OCI-LY1 (cell line): ENCODE results near the gene FBRSL1.

Experiments
- H2AFZ ChIP-seq: fragments of 200-600 bp; sonication (generic), shearing (Covaris generic); 2 replicates; pipeline ENCODE4 v1.6.0; 2014; ENCODE audit warnings: antibody characterized with exemption, mild to moderate bottlenecking, low read length
- H3F3A ChIP-seq: fragments of 200-600 bp; sonication (generic), shearing (Covaris generic); 2 replicates; pipeline ENCODE4 v1.6.0; 2014; ENCODE audit warnings: mild to moderate bottlenecking, antibody characterized with exemption, low read length, moderate library complexity; ENCODE audit not compliant: insufficient read depth
- H3K27ac ChIP-seq: fragments of 200-600 bp; sonication (generic); 2 replicates; pipeline ENCODE4 v1.5.1; 2014; ENCODE audit warnings: low read length, mixed run types, mild to moderate bottlenecking, low read depth; ENCODE audit not compliant: poor library complexity, severe bottlenecking
- H3K27me3 ChIP-seq: fragments of 200-600 bp; sonication (generic); 2 replicates; pipeline ENCODE4 v1.6.0; 2014; ENCODE audit warnings: antibody characterized with exemption, mild to moderate bottlenecking, low read length, moderate library complexity; ENCODE audit not compliant: insufficient read depth
- H3K36me3 ChIP-seq: fragments of 200-600 bp; sonication (generic); 2 replicates; pipeline ENCODE4 v1.6.1; 2014; ENCODE audit warnings: mild to moderate bottlenecking, antibody characterized with exemption, low read length, moderate library complexity, mixed read lengths; ENCODE audit not compliant: insufficient read depth
- H3K4me1 ChIP-seq: fragments of 200-600 bp; sonication (generic); 2 replicates; pipeline ENCODE4 v1.5.1; 2014; ENCODE audit warnings: mild to moderate bottlenecking, low read length, moderate library complexity; ENCODE audit not compliant: insufficient read depth, severe bottlenecking
- H3K4me2 ChIP-seq: fragments of 200-600 bp; sonication (generic), shearing (Covaris generic); 2 replicates; pipeline ENCODE4 v1.6.1; 2014; ENCODE audit warnings: low read length
- H3K4me3 ChIP-seq: fragments of 200-600 bp; sonication (generic); 2 replicates; pipeline ENCODE4 v1.5.1; 2014; ENCODE audit warnings: low read length, low read depth, mild to moderate bottlenecking, mixed read lengths; ENCODE audit not compliant: poor library complexity, severe bottlenecking
- H3K79me2 ChIP-seq: fragments of 200-600 bp; shearing (Covaris generic); 2 replicates; pipeline ENCODE4 v1.6.1; 2016; ENCODE audit warnings: mixed run types, low read length, mixed read lengths; ENCODE audit not compliant: insufficient read depth
- H3K9ac ChIP-seq: fragments of 200-600 bp; sonication (generic), shearing (Covaris generic); 2 replicates; pipeline ENCODE4 v1.6.1; 2014; ENCODE audit warnings: mild to moderate bottlenecking, low read length, mixed read lengths
- H3K9me2 ChIP-seq: fragments of 200-600 bp; sonication (generic), shearing (Covaris generic); 2 replicates; pipeline ENCODE4 v1.6.1; 2014; ENCODE audit warnings: low read depth, mild to moderate bottlenecking, low read length, mixed read lengths
- H3K9me3 ChIP-seq: fragments of 200-600 bp; shearing (Covaris generic); 2 replicates; pipeline ENCODE4 v1.6.1; 2014; ENCODE audit warnings: low read length, mixed read lengths
- H4K20me1 ChIP-seq: fragments of 200-600 bp; sonication (generic), shearing (Covaris generic); 2 replicates; pipeline ENCODE4 v1.6.0; 2016; ENCODE audit warnings: mild to moderate bottlenecking, low read length; ENCODE audit not compliant: insufficient read depth
- CTCF ChIP-seq: fragments of 200-600 bp; sonication (generic), shearing (Covaris generic); IDR thresholded peaks from 2 replicates; pipeline ENCODE4 v1.5.1; 2017; ENCODE audit warnings: mild to moderate bottlenecking, antibody characterized with exemption, low read length, moderate library complexity, mixed read lengths
- EZH2 ChIP-seq: fragments of 200-600 bp; sonication (generic), shearing (Covaris generic); IDR thresholded peaks from 2 replicates; pipeline ENCODE4 v1.8.0; 2017; ENCODE audit warnings: borderline replicate concordance, mixed run types, mild to moderate bottlenecking, antibody characterized with exemption, low read length, moderate library complexity, mixed read lengths

FBRSL1 gene

GRCh38 chr12:132527883-132528264 is 37.9 kb downstream of the FBRSL1 start:
- Histone ChIP-seq H3K9ac (no peak overlapping the region), H3F3A (no peaks in the 10 kb centered on the region), H3K4me3 (no peak overlapping the region), H3K9me3 (no peaks in the 10 kb centered on the region), H3K27ac (no peak overlapping the region), H4K20me1 (no peaks in the 10 kb centered on the region), H3K27me3 (no peaks in the 10 kb centered on the region), H3K4me1 (no peaks in the 10 kb centered on the region), H3K36me3 (no peaks in the 10 kb centered on the region), H2AFZ (no peak overlapping the region), H3K4me2 (no peak overlapping the region), H3K79me2 (no peaks in the 10 kb centered on the region), H3K9me2 (no peaks in the 10 kb centered on the region)
- TF ChIP-seq CTCF (no peak), EZH2 (no peak)

- no peaks in the 10 kb centered on the region for H3K9me2 ChIP-seq
- H3K9ac ChIP-seq: no peak overlapping the region
- no peaks in the 10 kb centered on the region for H3K27me3 ChIP-seq
- H3K4me3 ChIP-seq: no peak overlapping the region
- H3K9me3 ChIP-seq: no peaks in the 10 kb centered on the region
- H4K20me1 ChIP-seq: no peaks in the 10 kb centered on the region
- H3K4me1 ChIP-seq: no peaks in the 10 kb centered on the region
- H3F3A ChIP-seq: no peaks in the 10 kb centered on the region
- H3K27ac ChIP-seq: no peak overlapping the region
- H3K36me3 ChIP-seq: no peaks in the 10 kb centered on the region
- no peak overlapping the region for H2AFZ ChIP-seq
- no peak for TF ChIP-seq CTCF
- TF ChIP-seq EZH2: no peak
- no peak overlapping the region for H3K4me2 ChIP-seq
- no peaks in the 10 kb centered on the region for H3K79me2 ChIP-seq
Measured at GRCh38 chr12:132528564-132529106, 38.7 kb downstream of the FBRSL1 start.

- Histone ChIP-seq H3K9ac (no peak overlapping the region), H3K4me2 (no peak overlapping the region), H3K4me3 (no peak overlapping the region), H3K4me1 (no peaks in the 10 kb centered on the region), H3K9me2 (no peaks in the 10 kb centered on the region), H4K20me1 (no peaks in the 10 kb centered on the region), H3F3A (no peaks in the 10 kb centered on the region), H3K36me3 (no peaks in the 10 kb centered on the region), H3K79me2 (no peaks in the 10 kb centered on the region), H3K27me3 (no peaks in the 10 kb centered on the region), H3K27ac (no peak overlapping the region), H2AFZ (no peak overlapping the region), H3K9me3 (no peaks in the 10 kb centered on the region)
- TF ChIP-seq CTCF (no peak), EZH2 (no peak)
Measured at GRCh38 chr12:132529156-132529839, 39.3 kb downstream of the FBRSL1 start.
